Stomach (tissue), 9 donors: Measurements from ENCODE around the gene NETO1. TPM values are rescaled to one million over a fixed set of nuclear protein-coding genes. Genes with fewer than 3 reads are reported as not detected.

Source experiments
- DNase-seq, 2 donors: peaks; one replicate each; pipeline versions ENCODE4 v3.0.0 to v3.0.0-alpha.2; 2013 to 2019
- H3K27ac ChIP-seq, 5 donors: fragments of 200-600 bp in 4 of 5; sonication (generic) in 4 of 5; one replicate each; pipeline ENCODE4 v1.5.1; 2013 to 2019; ENCODE audit warnings: mild to moderate bottlenecking in 1 of 5, moderate library complexity in 1 of 5
- H3K27me3 ChIP-seq, 3 donors: fragments of 200-600 bp; sonication (generic); one replicate each; pipeline ENCODE4 v1.5.1; 2017 to 2019; ENCODE audit warnings: mixed run types in 1 of 3
- H3K36me3 ChIP-seq, 4 donors: fragments of 200-600 bp; sonication (generic); 1 replicate in 3 of 4; 2 replicates in 1 of 4; pipeline ENCODE4 v1.5.1; 2016 to 2019
- H3K4me1 ChIP-seq, 4 donors: fragments of 200-600 bp; sonication (generic); one replicate each; pipeline ENCODE4 v1.5.1; 2016 to 2019
- H3K4me3 ChIP-seq, 4 donors: fragments of 200-600 bp; sonication (generic) in 3 of 4; one replicate each; pipeline ENCODE4 v1.5.1; 2016 to 2019; ENCODE audit warnings: mild to moderate bottlenecking in 1 of 4
- H3K9me3 ChIP-seq, 4 donors: fragments of 200-600 bp; sonication (generic); one replicate each; pipeline ENCODE4 v1.5.1; 2016 to 2019
- EP300 ChIP-seq: sonication (generic); formaldehyde crosslinking; IDR thresholded peaks from one replicate; pipeline ENCODE4 v1.6.1; 2017; ENCODE audit warnings: antibody characterized with exemption
- POLR2A ChIP-seq, 4 donors: fragments of 450-650 bp; IDR thresholded peaks; one replicate each; pipeline ENCODE4 v1.6.1; 2016; ENCODE audit warnings: antibody characterized with exemption in 4 of 4, control low read depth in 2 of 4, mild to moderate bottlenecking in 1 of 4, moderate library complexity in 1 of 4
- POLR2AphosphoS5 ChIP-seq, 3 donors: sonication (generic); formaldehyde crosslinking; IDR thresholded peaks; one replicate each; pipeline ENCODE4 v1.6.1; 2016; ENCODE audit warnings: antibody characterized with exemption in 3 of 3
- WGBS, 5 donors: extraction: QIAGEN DNeasy Blood & Tissue Kit in 3 of 5; methylation state at CpG; one replicate each; pipeline versions ENCODE4 v1.1.5 to v1.1.7; 2013 to 2018; 5-methylcytosine and 5-hydroxymethylcytosine counted together
- intact Hi-C: fragments of 100-400 bp; cut with DNase I; formaldehyde crosslinking; loops from one replicate; pipeline ENCODE4 v1.15.1; 2023; ENCODE audit warnings: low total_unique reads
- polyA plus RNA-seq, 3 donors: library from polyadenylated mRNA; stranded (reverse); fragments of 200-250 nt; gene quantifications; one replicate each; pipeline ENCODE4 v1.2.3, GENCODE V29; 2013
- total RNA-seq, 5 donors: library from RNA; depleted of rRNA; stranded (reverse); fragments of >200 nt; gene quantifications; one replicate each; pipeline versions ENCODE4 v1.1.0 to v1.2.3, GENCODE V29; 2014 to 2016
- TF ChIP-seq, protein P1 (sequence below), 7 experiments: fragments of 450-650 bp in 4 of 7; fragments of 200-600 bp in 3 of 7; sonication (generic) in 3 of 7; IDR thresholded peaks; one replicate each; pipeline ENCODE4 v1.5.1; 2016 to 2019; ENCODE audit warnings: antibody characterized with exemption in 7 of 7, control low read depth in 2 of 7, mild to moderate bottlenecking in 1 of 7
- donor health status: healthy with polysubstance abuse.
- donor health status: Bipolar disorder and iron deficiency.
- donor health status: healthy.

NETO1 gene
- total and polyA plus RNA-seq, 8 donors: 0.06 to 8.8 (median 0.53) TPM; not detected in 2

- Histone ChIP-seq H3K27me3 (no peaks in the 10 kb centered on the region), H3K36me3 (no peaks in the 10 kb centered on the region), H3K4me1 (no peaks in the 10 kb centered on the region), H3K4me3 (no peak overlapping the region), H3K9me3 (no peaks in the 10 kb centered on the region), H3K27ac (no peak overlapping the region)
- no peak for TF ChIP-seq EP300
- TF ChIP-seq, protein P1, sequence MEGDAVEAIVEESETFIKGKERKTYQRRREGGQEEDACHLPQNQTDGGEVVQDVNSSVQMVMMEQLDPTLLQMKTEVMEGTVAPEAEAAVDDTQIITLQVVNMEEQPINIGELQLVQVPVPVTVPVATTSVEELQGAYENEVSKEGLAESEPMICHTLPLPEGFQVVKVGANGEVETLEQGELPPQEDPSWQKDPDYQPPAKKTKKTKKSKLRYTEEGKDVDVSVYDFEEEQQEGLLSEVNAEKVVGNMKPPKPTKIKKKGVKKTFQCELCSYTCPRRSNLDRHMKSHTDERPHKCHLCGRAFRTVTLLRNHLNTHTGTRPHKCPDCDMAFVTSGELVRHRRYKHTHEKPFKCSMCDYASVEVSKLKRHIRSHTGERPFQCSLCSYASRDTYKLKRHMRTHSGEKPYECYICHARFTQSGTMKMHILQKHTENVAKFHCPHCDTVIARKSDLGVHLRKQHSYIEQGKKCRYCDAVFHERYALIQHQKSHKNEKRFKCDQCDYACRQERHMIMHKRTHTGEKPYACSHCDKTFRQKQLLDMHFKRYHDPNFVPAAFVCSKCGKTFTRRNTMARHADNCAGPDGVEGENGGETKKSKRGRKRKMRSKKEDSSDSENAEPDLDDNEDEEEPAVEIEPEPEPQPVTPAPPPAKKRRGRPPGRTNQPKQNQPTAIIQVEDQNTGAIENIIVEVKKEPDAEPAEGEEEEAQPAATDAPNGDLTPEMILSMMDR (IDR thresholded peaks at IDR 0.05): no peak
- TF ChIP-seq POLR2A (IDR thresholded peaks at IDR 0.05): no peak
- TF ChIP-seq POLR2AphosphoS5 (IDR thresholded peaks at IDR 0.05): no peak
- intact Hi-C loops: no loop called here
- 78 to 83% (median 81%) methylated on average over 4 of the region's 4 CpGs for WGBS, 5 donors
- DNase-seq: no peak
Observed at GRCh38 chr18:72752220-72752619, 115.6 kb downstream of the NETO1 start.

DNA sequence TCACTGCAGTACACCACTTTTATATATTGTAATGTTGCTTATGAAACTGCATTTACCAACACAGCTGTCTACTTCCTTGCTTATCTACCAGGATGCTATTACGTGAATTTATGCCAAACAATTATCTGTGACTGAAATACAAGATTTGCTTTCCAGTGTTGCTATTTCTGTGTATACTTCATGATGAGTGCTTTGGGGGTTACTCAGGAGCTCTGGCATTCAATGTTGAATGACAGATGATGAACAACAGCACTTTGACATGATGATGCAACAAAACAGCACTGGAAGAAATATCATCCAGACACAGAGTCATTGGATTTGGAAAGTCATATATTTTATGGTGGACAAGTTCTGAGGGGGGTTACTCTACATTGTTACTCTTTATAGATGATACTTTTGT is 125.8 kb downstream of the NETO1 start:
- WGBS, 5 donors: 62 to 77% (median 73%) methylated on average over 1 of the region's 1 CpG
- Histone ChIP-seq H3K9me3 (no peaks in the 10 kb centered on the region), H3K4me3 (no peak overlapping the region)

DNA sequence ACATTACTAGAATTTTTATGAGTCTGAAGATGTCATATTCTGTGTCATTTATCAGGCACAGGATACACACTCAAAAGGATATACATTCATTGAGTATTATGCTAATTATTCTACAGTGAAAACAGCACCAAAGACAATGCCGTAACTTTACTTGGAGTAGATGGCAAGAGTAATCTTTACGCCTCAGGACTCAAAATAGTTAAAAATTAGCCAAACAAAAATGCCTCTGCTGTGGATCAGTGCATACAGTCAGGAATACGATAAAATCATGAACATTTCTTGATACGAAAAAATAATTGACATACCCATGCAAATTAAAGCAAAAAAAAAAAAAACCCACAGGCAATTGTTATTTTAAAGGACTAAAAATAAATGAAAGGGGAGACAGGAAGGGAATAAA is 129.7 kb downstream of the NETO1 start:
- DNase-seq: no peak
- Histone ChIP-seq H3K9me3 (no peaks in the 10 kb centered on the region), H3K36me3 (no peaks in the 10 kb centered on the region), H3K4me3 (no peak overlapping the region), H3K4me1 (no peaks in the 10 kb centered on the region), H3K27ac (no peak overlapping the region), H3K27me3 (no peaks in the 10 kb centered on the region)
- intact Hi-C loops: no loop called here
- TF ChIP-seq EP300 (no peak), POLR2A (IDR thresholded peaks at IDR 0.05) (no peak), POLR2AphosphoS5 (IDR thresholded peaks at IDR 0.05) (no peak)
- TF ChIP-seq, protein P1 (IDR thresholded peaks at IDR 0.05): no peak
- WGBS, 5 donors: 76 to 80% (median 77%) methylated on average over 4 of the region's 4 CpGs

More for the DNA sequence above, 125.8 kb downstream of the NETO1 start:
- Histone ChIP-seq H3K4me1 (no peaks in the 10 kb centered on the region), H3K27ac (no peak overlapping the region), H3K27me3 (no peaks in the 10 kb centered on the region), H3K36me3 (no peaks in the 10 kb centered on the region)
- DNase-seq: no peak
- intact Hi-C loops: no loop called here
- TF ChIP-seq POLR2AphosphoS5 (IDR thresholded peaks at IDR 0.05) (no peak), POLR2A (IDR thresholded peaks at IDR 0.05) (no peak), EP300 (no peak)
- TF ChIP-seq, protein P1 (IDR thresholded peaks at IDR 0.05): no peak

- no peak for DNase-seq
- intact Hi-C loops: no loop called here
- Histone ChIP-seq H3K27ac (no peak overlapping the region), H3K4me3 (no peak overlapping the region), H3K36me3 (no peaks in the 10 kb centered on the region), H3K9me3 (peaks cover 0 to 12% (median 2%) of the 10 kb centered on the region in 4 donors), H3K4me1 (no peaks in the 10 kb centered on the region), H3K27me3 (no peaks in the 10 kb centered on the region)
- WGBS, 5 donors: 76 to 86% (median 80%) methylated on average over 6 of the region's 6 CpGs
- TF ChIP-seq, protein P1 (IDR thresholded peaks at IDR 0.05): no peak
- TF ChIP-seq POLR2A (IDR thresholded peaks at IDR 0.05) (no peak), POLR2AphosphoS5 (IDR thresholded peaks at IDR 0.05) (no peak), EP300 (no peak)
Observed at GRCh38 chr18:72727776-72728175, 140.0 kb downstream of the NETO1 start.
